ENCODE results near the gene HDDC3.

Gene HDDC3

GRCh38 chr15:90945091-90945490 lies 12.7 kb upstream of the HDDC3 start:
- H3K36me3 ChIP-seq (ENCODE audit: insufficient read depth, low read length): peaks cover 59% of the 10 kb centered on the region; the same call in 1 of the 2 replicates
- H4K20me1 ChIP-seq (ENCODE audit: insufficient read depth, low read length, poor library complexity, severe bottlenecking): no peaks in the 10 kb centered on the region

GRCh38 chr15:90942354-90943120 lies 10.2 kb upstream of the HDDC3 start:
- TF ChIP-seq CTCF (conservative IDR thresholded peaks at IDR 0.05; ENCODE audit: low read length): no peak
- no peak for TF ChIP-seq EZH2phosphoT487 (IDR thresholded peaks at IDR 0.05; ENCODE audit: borderline replicate concordance)
- no peaks in the 10 kb centered on the region for H3K9me2 ChIP-seq (replicated peaks; ENCODE audit: low read depth, low read length)
- no peak overlapping the region for H3K9ac ChIP-seq (ENCODE audit: low read depth, low read length, poor library complexity, severe bottlenecking)
- H2AFZ ChIP-seq (ENCODE audit: low read length): no peak overlapping the region
- no peaks in the 10 kb centered on the region for H3F3A ChIP-seq (ENCODE audit: low read depth)
- H3K9me3 ChIP-seq (ENCODE audit: insufficient read depth, low read depth, low read length): no peaks in the 10 kb centered on the region
- H4K20me1 ChIP-seq (ENCODE audit: insufficient read depth, low read length, poor library complexity, severe bottlenecking): no peaks in the 10 kb centered on the region
- H3K4me3 ChIP-seq (ENCODE audit: low read length, poor library complexity, severe bottlenecking): no peak overlapping the region
- H3K27me3 ChIP-seq (ENCODE audit: insufficient read depth, low read length, poor library complexity, severe bottlenecking): no peaks in the 10 kb centered on the region
- peaks cover 6% of the 10 kb centered on the region; the same call in 1 of the 2 replicates for H3K79me2 ChIP-seq (ENCODE audit: insufficient read depth, low read length)
- H3K36me3 ChIP-seq (ENCODE audit: insufficient read depth, low read length): peaks cover 54% of the 10 kb centered on the region; the same call in 1 of the 2 replicates
- H3K4me2 ChIP-seq (ENCODE audit: low read depth, low read length, poor library complexity, severe bottlenecking): no peak overlapping the region
- no peaks in the 10 kb centered on the region for H3K4me1 ChIP-seq (ENCODE audit: insufficient read depth, low read length, poor library complexity, severe bottlenecking)

More at GRCh38 chr15:90945091-90945490, 12.7 kb upstream of the HDDC3 start:
- Histone ChIP-seq H3K79me2 (ENCODE audit: insufficient read depth, low read length) (no peaks in the 10 kb centered on the region; the same call in 1 of the 2 replicates), H3K9ac (ENCODE audit: low read depth, low read length, poor library complexity, severe bottlenecking) (no peak overlapping the region), H3K27me3 (ENCODE audit: insufficient read depth, low read length, poor library complexity, severe bottlenecking) (no peaks in the 10 kb centered on the region), H3K9me2 (replicated peaks; ENCODE audit: low read depth, low read length) (no peaks in the 10 kb centered on the region), H3F3A (ENCODE audit: low read depth) (no peaks in the 10 kb centered on the region), H2AFZ (ENCODE audit: low read length) (no peak overlapping the region), H3K4me1 (ENCODE audit: insufficient read depth, low read length, poor library complexity, severe bottlenecking) (peaks cover 7% of the 10 kb centered on the region), H3K4me2 (ENCODE audit: low read depth, low read length, poor library complexity, severe bottlenecking) (no peak overlapping the region), H3K4me3 (ENCODE audit: low read length, poor library complexity, severe bottlenecking) (no peak overlapping the region), H3K9me3 (ENCODE audit: insufficient read depth, low read depth, low read length) (no peaks in the 10 kb centered on the region)
- no peak for TF ChIP-seq EZH2phosphoT487 (IDR thresholded peaks at IDR 0.05; ENCODE audit: borderline replicate concordance)
- TF ChIP-seq CTCF (conservative IDR thresholded peaks at IDR 0.05; ENCODE audit: low read length): no peak

- H3K9ac ChIP-seq (ENCODE audit: low read depth, low read length, poor library complexity, severe bottlenecking): no peak overlapping the region
- TF ChIP-seq EZH2phosphoT487 (IDR thresholded peaks at IDR 0.05; ENCODE audit: borderline replicate concordance) (no peak), CTCF (conservative IDR thresholded peaks at IDR 0.05; ENCODE audit: low read length) (no peak)
- H3K9me2 ChIP-seq (replicated peaks; ENCODE audit: low read depth, low read length): no peaks in the 10 kb centered on the region
- H3F3A ChIP-seq (ENCODE audit: low read depth): no peaks in the 10 kb centered on the region
- no peak overlapping the region for H3K4me3 ChIP-seq (ENCODE audit: low read length, poor library complexity, severe bottlenecking)
- peaks cover 11% of the 10 kb centered on the region for H4K20me1 ChIP-seq (ENCODE audit: insufficient read depth, low read length, poor library complexity, severe bottlenecking)
- peaks cover 40% of the 10 kb centered on the region; the same call in 1 of the 2 replicates for H3K36me3 ChIP-seq (ENCODE audit: insufficient read depth, low read length)
- no peak overlapping the region for H2AFZ ChIP-seq (ENCODE audit: low read length)
- no peaks in the 10 kb centered on the region for H3K27me3 ChIP-seq (ENCODE audit: insufficient read depth, low read length, poor library complexity, severe bottlenecking)
- H3K4me1 ChIP-seq (ENCODE audit: insufficient read depth, low read length, poor library complexity, severe bottlenecking): peaks cover 10% of the 10 kb centered on the region
- peaks cover 19% of the 10 kb centered on the region for H3K79me2 ChIP-seq (ENCODE audit: insufficient read depth, low read length)
- no peak overlapping the region for H3K4me2 ChIP-seq (ENCODE audit: low read depth, low read length, poor library complexity, severe bottlenecking)
- H3K9me3 ChIP-seq (ENCODE audit: insufficient read depth, low read depth, low read length): no peaks in the 10 kb centered on the region
Observed at GRCh38 chr15:90941038-90941437, 8.7 kb upstream of the HDDC3 start.
